ENCODE results near the gene WNT5A. TPM values are rescaled to one million over a fixed set of nuclear protein-coding genes. Genes with fewer than 3 reads are reported as not detected.

WNT5A gene
- 127 and 304 TPM in 2 replicates for total RNA-seq

GRCh38 chr3:55486857-55487380 is at the start of gene WNT5A:
Gene WNT5A (minus strand): TSS chr3:55487306. CDS start chr3:55486985, 321 bp downstream.

